ENCODE measurements around the gene BCL11B.

The BCL11B gene

GRCh38 chr14:99155173-99156089 is 116.6 kb downstream of the BCL11B start:
- DNase-seq, result peak; percentile 17

- DNase-seq, result no peak
Measured at GRCh38 chr14:99150236-99150635, 121.8 kb downstream of the BCL11B start.

DNA sequence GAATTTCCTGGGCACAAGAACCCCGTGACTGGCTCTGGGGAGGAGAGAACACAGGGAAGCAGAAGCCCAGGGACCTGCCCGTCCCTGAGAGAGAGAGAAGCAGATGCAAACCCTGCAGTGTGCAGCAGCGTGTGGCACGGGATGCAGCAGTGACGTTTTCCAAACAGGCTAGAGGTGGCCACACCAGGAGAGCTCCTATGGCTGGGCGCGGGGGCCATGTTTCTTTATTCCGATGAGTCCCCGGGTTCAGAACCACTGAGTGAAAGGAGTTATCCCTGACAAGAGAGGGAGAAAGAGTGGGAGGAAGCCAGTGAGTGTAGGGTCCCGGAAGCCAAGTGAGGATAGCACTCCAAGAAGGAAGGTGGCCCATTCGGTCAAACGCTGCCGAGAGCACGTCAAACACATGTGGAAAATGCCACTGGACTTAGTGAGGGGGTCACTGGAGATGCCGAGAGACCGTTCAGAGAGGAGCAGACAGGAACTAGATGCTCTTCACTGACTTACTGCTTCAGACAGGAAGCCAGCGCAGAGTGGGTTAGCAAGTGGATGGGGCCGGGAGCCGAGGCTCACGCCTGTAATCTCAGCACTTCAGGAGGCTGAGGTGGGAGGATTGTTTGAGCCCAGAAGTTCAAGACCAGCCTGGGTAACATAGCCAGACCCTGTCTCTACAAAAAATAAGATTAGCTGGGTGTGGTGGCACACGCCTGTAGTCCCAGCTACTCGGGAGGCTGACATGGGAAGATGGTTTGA is 123.0 kb downstream of the BCL11B start:
- no peak for DNase-seq

- DNase-seq, result no peak
Measured at GRCh38 chr14:99148131-99148530, 123.9 kb downstream of the BCL11B start.

DNA sequence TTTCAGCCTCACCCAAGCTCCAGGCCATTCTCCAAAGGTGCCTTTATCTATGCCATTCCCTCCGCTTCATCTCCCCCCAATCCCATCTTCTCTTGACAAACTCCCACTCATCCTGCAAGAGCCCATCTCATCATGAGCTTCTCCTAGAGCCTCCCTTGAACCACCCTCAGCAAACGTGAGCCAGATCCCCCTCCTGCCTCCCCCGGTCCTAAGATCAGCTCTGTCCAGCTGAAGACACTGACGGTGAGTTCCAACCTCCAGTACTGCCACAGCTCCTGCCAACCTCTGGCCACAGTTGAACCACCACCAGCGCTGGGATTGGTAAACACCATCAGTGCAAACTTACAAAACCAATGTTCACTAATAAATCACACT is 124.6 kb downstream of the BCL11B start:
- DNase-seq, result no peak

- DNase-seq, result no peak
Measured at GRCh38 chr14:99146616-99147365, 125.2 kb downstream of the BCL11B start.

- DNase-seq, result no peak
Measured at GRCh38 chr14:99145307-99145706, 126.7 kb downstream of the BCL11B start.

- no peak for DNase-seq
Measured at GRCh38 chr14:99143793-99144192, 128.2 kb downstream of the BCL11B start.

DNA sequence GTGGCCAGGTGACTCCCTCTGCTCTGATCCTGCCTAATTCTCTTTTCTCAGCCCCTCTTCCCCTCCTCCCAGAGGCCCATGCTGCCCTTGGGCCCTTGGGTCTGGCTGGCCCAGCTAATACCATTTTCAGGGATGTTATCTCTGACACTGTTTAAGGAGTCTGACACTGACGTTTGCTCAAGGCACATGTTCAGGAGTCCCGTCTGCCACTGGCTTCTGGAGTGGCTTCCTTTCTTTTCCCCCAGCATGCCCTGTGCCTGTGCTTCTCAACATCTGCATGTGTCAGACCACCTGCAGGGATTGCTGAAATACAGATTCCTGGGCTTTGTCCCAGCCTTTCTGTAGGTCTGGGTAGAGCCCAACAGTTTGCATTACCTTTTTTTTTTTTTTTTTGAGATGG is 128.9 kb downstream of the BCL11B start:
- no peak for DNase-seq

GRCh38 chr14:99141236-99141635 is 130.8 kb downstream of the BCL11B start:
- no peak for DNase-seq

DNA sequence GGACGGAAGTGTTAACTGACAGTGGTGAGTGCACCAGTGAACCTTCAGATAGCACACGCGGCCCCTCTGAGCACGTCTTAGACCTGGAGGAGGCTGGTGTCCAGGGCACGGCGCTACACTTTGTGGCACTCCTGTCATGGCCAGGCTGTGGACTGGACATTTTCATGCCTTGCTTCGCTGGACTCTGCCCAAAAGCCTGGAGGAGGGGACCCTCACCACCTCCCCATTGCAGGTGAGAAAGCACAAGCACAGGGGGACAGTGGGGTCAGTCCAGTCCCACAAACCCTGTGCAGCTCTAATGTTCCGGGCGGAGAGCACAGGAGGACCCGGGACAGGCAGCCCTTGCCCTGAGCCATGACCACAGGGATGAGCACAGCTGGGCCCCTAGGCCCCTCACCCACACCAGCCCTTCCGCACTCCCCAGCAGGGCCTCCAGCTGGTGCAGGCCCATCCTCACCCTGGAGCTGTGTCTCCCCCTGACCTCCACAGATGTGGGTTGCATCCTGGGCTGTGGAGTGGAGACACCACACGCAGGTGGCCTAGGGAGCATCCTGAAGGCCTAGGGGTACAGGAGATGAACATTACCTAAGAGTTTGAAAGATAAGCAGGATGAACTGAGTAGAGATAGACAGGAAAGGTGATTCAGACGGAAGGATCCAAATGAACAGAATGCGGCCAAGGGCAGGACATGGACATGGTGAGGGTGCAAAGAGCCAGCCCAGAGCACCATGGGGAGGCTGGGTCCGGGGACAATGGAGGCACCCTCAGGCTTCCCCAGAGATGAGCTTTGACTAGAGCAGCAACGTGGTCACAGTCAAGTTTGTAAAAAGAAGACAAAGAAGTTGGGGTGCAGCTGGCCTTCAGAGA is 132.8 kb downstream of the BCL11B start:
- no peak for DNase-seq

DNA sequence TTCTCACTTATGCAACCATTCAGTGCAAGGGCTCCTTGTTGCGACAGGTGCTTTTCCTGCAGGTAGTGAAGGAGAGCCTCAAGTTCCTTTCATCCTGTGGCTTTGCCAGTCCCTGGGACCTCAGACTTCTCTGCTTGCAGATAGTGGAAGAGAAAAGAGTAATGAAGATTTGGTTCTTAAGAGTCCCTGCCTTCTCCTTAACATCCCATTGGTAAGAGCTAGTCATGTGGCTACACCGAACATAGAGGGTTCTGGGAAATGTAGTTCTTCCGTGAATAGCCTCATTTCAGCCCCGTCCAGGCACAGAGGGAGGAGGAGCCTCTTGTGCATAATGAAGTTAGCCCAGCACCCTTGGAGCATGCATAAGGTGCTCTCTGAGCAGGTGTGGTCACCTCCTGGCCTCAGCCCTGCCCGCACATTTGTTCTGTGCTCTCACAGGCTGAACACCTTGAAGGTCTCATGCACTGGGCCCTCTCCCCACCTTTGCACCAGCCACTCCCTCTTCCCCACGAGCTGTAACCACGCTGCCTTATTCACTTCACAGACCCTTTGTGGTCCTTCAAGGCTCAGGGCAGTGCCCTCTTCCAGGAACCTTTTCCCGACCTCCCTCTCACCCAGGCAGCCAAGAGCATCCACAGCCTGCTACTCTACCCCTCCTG is 134.0 kb downstream of the BCL11B start:
- DNase-seq, result no peak

DNA sequence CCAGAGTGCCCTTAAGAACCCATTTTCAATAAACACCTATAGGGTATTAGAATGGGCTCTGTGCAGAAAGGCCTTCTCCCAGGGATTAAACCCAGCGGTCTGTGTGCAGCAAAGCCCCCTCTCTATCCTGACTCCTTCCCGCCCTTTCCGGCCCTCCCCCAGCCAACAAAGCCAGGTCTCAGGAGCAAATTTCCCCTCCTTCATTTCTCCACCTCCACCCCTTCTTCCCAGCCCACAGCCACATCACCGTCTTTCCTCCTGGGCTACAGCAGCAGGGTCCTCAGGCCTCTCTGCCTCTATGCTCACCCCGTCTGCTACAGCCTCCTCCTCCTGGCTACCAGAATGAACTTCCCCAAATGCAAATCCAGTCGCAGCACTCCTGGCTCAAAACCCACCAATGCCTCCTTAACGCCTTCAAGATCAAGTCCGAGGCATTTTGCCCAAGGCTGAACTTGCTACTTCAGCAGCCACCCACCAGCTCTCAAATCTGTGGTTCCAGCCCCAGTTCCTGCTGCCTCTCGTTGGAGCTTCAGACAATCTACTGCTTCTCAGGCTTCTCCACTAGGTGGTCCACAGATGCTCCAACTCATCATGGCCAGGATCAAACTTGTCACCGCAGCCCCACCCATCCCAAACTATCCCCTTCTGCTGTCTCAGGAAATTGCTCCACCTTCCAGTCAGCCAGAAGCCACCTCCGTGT is 134.8 kb downstream of the BCL11B start:
- no peak for DNase-seq

DNA sequence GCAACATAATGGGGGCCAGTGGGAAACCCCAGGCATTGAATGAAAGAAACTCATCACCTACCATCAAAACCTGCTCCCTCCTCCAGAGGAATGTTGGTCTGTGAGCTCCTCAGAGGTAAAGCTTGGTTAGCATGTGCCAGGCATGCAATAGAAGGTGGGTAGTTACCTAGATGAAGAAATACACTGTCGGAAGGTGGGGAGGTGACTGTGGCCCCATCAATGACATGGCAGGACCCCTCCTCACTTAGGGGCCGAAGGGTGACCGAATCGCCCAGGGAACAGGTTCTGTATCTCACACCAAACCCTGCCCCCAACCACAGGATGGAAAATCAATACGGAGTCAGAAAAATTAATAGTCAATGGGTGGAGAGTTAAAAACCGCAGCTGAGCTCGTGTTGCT is 135.6 kb downstream of the BCL11B start:
- no peak for DNase-seq

DNA sequence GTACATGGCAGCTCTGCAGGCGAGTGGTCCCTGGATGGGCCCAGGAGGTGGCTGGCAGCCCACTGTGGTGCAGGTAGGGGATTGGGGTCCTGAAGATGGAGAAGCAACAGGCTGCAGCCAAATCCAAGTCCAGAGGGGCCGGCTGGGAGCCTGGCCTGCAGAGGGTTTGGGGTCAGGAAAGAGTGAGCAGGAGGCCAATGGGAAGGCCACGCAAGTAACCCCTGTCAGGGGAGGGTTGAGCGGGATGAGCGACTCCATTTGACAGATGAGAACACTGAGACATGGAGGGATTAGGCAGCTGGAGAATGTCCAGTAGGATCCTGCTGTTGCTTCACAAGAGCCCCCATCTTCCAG is 136.0 kb downstream of the BCL11B start:
- DNase-seq, result no peak

- no peak for DNase-seq
Measured at GRCh38 chr14:99134516-99135046, 137.4 kb downstream of the BCL11B start.

GRCh38 chr14:99133636-99134515 is 138.1 kb downstream of the BCL11B start:
- DNase-seq, result no peak

DNA sequence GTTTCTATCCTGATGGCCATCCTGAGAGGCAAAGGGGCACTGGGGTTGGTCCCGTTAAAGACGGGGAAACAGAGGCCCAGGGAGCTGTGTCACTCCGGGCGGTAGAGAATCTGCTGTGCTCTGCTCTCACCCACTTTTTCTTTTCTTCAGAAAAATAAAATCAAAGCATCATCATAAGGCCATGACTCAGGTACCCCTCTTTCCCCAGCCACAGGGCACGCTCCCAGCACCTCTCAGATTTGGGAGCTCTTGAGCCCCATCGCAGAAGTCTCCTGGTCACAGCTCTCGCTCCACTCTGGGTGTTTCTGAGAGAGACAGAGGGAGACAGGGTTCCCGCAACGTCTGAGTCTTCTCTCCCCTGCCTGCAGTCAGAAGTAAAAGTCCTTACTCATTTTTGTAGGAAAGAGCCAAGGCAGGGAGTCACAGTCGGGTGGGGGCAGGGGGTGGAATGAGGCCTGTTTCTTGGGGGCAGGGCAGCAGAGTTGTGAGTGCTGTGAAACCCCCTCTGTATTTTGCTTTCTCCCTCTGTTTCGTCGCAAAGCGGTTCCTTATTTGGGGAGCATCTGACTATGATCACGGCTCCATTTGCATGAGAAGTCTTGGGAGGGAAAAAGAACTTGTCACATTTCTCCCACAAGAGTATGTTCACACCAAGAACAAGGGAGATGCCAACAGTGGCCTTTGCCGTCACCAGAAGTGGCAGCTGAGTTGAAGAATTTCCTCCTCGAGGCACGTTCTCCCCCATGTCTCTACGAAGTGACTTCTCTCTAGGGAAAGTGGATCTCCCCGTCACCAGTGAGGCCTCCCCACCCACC is 139.0 kb downstream of the BCL11B start:
- DNase-seq, result no peak

DNA sequence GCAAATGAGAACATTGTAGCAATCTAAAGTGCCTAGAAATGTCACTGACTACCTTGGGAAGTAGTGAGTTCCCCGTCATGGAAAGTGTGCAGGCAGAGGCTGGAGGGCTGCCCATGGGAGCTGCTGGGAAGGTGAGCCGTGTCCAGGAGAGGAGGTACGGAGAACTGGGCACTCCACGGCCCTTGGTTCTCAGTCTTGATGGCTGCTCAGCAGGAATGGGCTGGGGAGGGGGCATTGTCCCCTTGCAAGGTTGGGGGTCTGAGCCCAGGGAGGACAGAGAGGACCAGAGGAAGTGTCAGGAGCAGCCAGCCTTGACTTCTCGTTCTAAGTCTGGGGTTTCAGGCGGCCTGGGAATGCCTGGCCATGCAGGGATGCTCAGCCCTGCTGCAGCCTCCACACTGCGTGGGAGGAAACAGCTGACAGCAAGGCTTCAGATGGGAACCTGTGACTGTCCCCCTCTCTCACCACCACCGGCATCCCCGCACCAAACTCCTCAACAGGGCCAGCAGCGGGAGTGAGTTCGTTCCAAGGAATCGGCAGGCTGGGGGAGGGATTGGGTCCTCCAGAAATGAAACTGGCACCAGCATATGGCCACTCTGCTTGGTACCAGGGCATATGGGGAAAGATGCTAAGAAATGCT is 140.2 kb downstream of the BCL11B start:
- no peak for DNase-seq
